K562 (cell line): Measurements from ENCODE around the gene IRF1. TPM values are rescaled to one million over a fixed set of nuclear protein-coding genes. Genes with fewer than 3 reads are reported as not detected.

Source experiments
- ATAC-seq: fragments of 200-7000 bp; cut with Tn5 transposase; 3 replicates; pipeline ENCODE4 v1.9.1; 2020; ENCODE audit warnings: moderate library complexity
- BruUV-seq: library from RNA; stranded (reverse); fragments of 400-500 nt; replicated peaks from 2 replicates; lab custom pipeline; 2021; lab: Mats Ljungman, UMichigan
- CTCF ChIA-PET: fragments of 300-600 bp; formaldehyde crosslinking; extraction: SDS; loops from one replicate; lab custom pipeline; 2021; ENCODE audit warnings: low intra/inter-chr PET ratio; lab: Yijun Ruan, JAX
- POLR2A ChIA-PET: fragments of 300-600, 350-650 bp; sonication (Branson Sonifier 250); formaldehyde crosslinking; extraction: SDS; loops from one replicate; lab custom pipeline; 2021; ENCODE audit warnings: antibody characterized with exemption, inconsistent platforms; lab: Yijun Ruan, JAX
- DNase-seq, 4 experiments: peaks; one replicate each; pipeline versions ENCODE4 v3.0.0 to v3.0.0-alpha.2; 2011 to 2018; ENCODE audit warnings: low spot score in 3 of 4, mixed read lengths in 3 of 4; ENCODE audit errors: extremely low read depth in 1 of 4
- FAIRE-seq: peaks from 2 replicates; lab custom pipeline; 2011; peaks lifted over from hg19 to GRCh38; lab: Jason Lieb, UNC
- H2AFZ ChIP-seq: 2 replicates; pipeline ENCODE4 v1.6.0; 2011; ENCODE audit warnings: low read depth, low read length, control low read depth, inconsistent platforms
- H3K27ac ChIP-seq: fragments of 200-600 bp; 3 replicates; pipeline ENCODE4 v1.8.0; 2011; ENCODE audit warnings: low read depth, mild to moderate bottlenecking, control low read depth, inconsistent platforms, low read length, moderate library complexity, mixed read lengths; ENCODE audit errors: extremely low read depth
- H3K27me3 ChIP-seq, 2 experiments: fragments of 300-600 bp in 1 of 2; 2 replicates in 1 of 2; 3 replicates in 1 of 2; pipeline versions ENCODE4 v1.6.0 to v1.8.0; 2011; ENCODE audit warnings: inconsistent platforms in 2 of 2, low read length in 2 of 2, mild to moderate bottlenecking in 1 of 2, mixed read lengths in 1 of 2, moderate library complexity in 1 of 2; ENCODE audit not compliant: control insufficient read depth in 2 of 2, insufficient read depth in 2 of 2
- H3K36me3 ChIP-seq: fragments of 300-600 bp; 3 replicates; pipeline ENCODE4 v1.8.0; 2011; ENCODE audit warnings: mild to moderate bottlenecking, low read length, inconsistent platforms; ENCODE audit not compliant: control insufficient read depth, insufficient read depth
- H3K4me1 ChIP-seq, 2 experiments: fragments of 200-600 bp in 1 of 2; replicated peaks in 1 of 2; 2 replicates in 1 of 2; 3 replicates in 1 of 2; pipeline versions ENCODE4 v1.5.1 to v1.8.0; 2011; ENCODE audit warnings: inconsistent platforms in 2 of 2, low read length in 2 of 2, mild to moderate bottlenecking in 1 of 2, mixed read lengths in 1 of 2, moderate library complexity in 1 of 2; ENCODE audit not compliant: control insufficient read depth in 2 of 2, insufficient read depth in 2 of 2
- H3K4me2 ChIP-seq: 2 replicates; pipeline ENCODE4 v1.6.1; 2011; ENCODE audit warnings: low read length, control low read depth, inconsistent platforms, mixed read lengths; ENCODE audit not compliant: insufficient read depth
- H3K4me3 ChIP-seq: fragments of 200-600 bp; sonication (generic), shearing (Covaris generic); 2 replicates; pipeline ENCODE4 v1.5.1; 2016; ENCODE audit warnings: control low read depth, inconsistent platforms
- H3K79me2 ChIP-seq: fragments of 200-600 bp; 3 replicates; pipeline ENCODE4 v1.8.0; 2011; ENCODE audit warnings: low read length, inconsistent platforms; ENCODE audit not compliant: control insufficient read depth, insufficient read depth
- H3K9ac ChIP-seq, 2 experiments: 2 replicates each; pipeline versions ENCODE4 v1.6.0 to v1.6.1; 2011; ENCODE audit warnings: low read depth in 2 of 2, low read length in 2 of 2, control low read depth in 1 of 2, inconsistent platforms in 1 of 2, mild to moderate bottlenecking in 1 of 2, mixed read lengths in 1 of 2; ENCODE audit not compliant: insufficient read depth in 1 of 2
- H3K9me1 ChIP-seq: one replicate; pipeline ENCODE4 v1.6.0; 2011; ENCODE audit warnings: inconsistent platforms, mild to moderate bottlenecking, low read length, moderate library complexity; ENCODE audit not compliant: control insufficient read depth, insufficient read depth
- H3K9me3 ChIP-seq: replicated peaks from 2 replicates; pipeline ENCODE4 v1.5.1; 2011; ENCODE audit warnings: low read depth, low read length, inconsistent platforms; ENCODE audit not compliant: control insufficient read depth, insufficient read depth
- H4K20me1 ChIP-seq: replicated peaks from 2 replicates; pipeline ENCODE4 v1.6.1; 2011; ENCODE audit warnings: low read length, inconsistent platforms, mixed read lengths; ENCODE audit not compliant: control insufficient read depth, insufficient read depth
- ATF1 ChIP-seq, 2 experiments: fragments of 450-650 bp in 1 of 2; IDR thresholded peaks; 2 replicates each; pipeline ENCODE4 v1.6.1; 2016; ENCODE audit warnings: missing compliant biosample characterization in 1 of 2, missing genetic modification characterization in 1 of 2
- CAMTA2 ChIP-seq: fragments of 250-450 bp; sonication (Bioruptor Pico); conservative IDR thresholded peaks from 2 replicates; pipeline ENCODE4 v1.5.1; 2022
- DDX20 ChIP-seq: fragments of 450-650 bp; IDR thresholded peaks from 2 replicates; pipeline ENCODE4 v1.6.1; 2016; ENCODE audit warnings: missing genetic modification characterization, low read depth, mild to moderate bottlenecking, missing compliant biosample characterization, moderate library complexity
- EP300 ChIP-seq: IDR thresholded peaks from 2 replicates; pipeline ENCODE4 v1.6.1; 2012; ENCODE audit warnings: low read length, improper control_type of control experiment
- ESRRB ChIP-seq: fragments of 250-450 bp; sonication (Bioruptor Pico); IDR thresholded peaks from 2 replicates; pipeline ENCODE4 v1.5.0; 2020; ENCODE audit warnings: mild to moderate bottlenecking, moderate library complexity, borderline replicate concordance
- KDM4B ChIP-seq, 2 experiments: fragments of 450-650 bp in 1 of 2; sonication (generic) in 1 of 2; IDR thresholded peaks; 2 replicates each; pipeline ENCODE4 v1.6.1; 2016 to 2017; ENCODE audit warnings: borderline replicate concordance in 2 of 2, antibody characterized with exemption in 1 of 2, low read depth in 1 of 2, mild to moderate bottlenecking in 1 of 2
- KHSRP ChIP-seq: fragments of 450-650 bp; IDR thresholded peaks from 2 replicates; pipeline ENCODE4 v1.6.1; 2017
- KLF13 ChIP-seq: fragments of 450-650 bp; IDR thresholded peaks from 2 replicates; pipeline ENCODE4 v1.6.1; 2016; ENCODE audit warnings: missing genetic modification characterization, low read depth, mild to moderate bottlenecking, missing compliant biosample characterization, moderate library complexity, borderline replicate concordance
- MAFK ChIP-seq: IDR thresholded peaks from 2 replicates; pipeline ENCODE4 v1.6.1; 2011; ENCODE audit warnings: low read length, improper control_type of control experiment
- MTF1 ChIP-seq: fragments of 250-450 bp; sonication (Bioruptor Pico); IDR thresholded peaks from 2 replicates; pipeline ENCODE4 v1.9.0; 2021; ENCODE audit warnings: moderate library complexity, mild to moderate bottlenecking, inconsistent platforms, borderline replicate concordance
- PRPF4 ChIP-seq: fragments of 200-400 bp; formaldehyde crosslinking; IDR thresholded peaks from one replicate; pipeline ENCODE4 v1.6.1; 2017; ENCODE audit warnings: low read length, low read depth, mild to moderate bottlenecking; ENCODE audit not compliant: insufficient read depth, poor library complexity, severe bottlenecking
- TAF9B ChIP-seq: fragments of 450-650 bp; IDR thresholded peaks from 2 replicates; pipeline ENCODE4 v1.6.1; 2018; ENCODE audit warnings: mild to moderate bottlenecking; ENCODE audit not compliant: partially characterized antibody
- TRIM28 ChIP-seq: fragments of 450-650 bp; IDR thresholded peaks from 2 replicates; pipeline ENCODE4 v1.6.1; 2017
- ZKSCAN1 ChIP-seq: fragments of 150-350 bp; IDR thresholded peaks from 2 replicates; pipeline ENCODE4 v1.6.1; 2016; ENCODE audit warnings: low read depth, low read length
- ZNF444 ChIP-seq: fragments of 250-450 bp; sonication (Bioruptor Pico); IDR thresholded peaks from 2 replicates; pipeline ENCODE4 v1.4.0; 2020; ENCODE audit warnings: mild to moderate bottlenecking, moderate library complexity
- ZNF561 ChIP-seq: fragments of 450-650 bp; formaldehyde crosslinking; conservative IDR thresholded peaks from 2 replicates; pipeline ENCODE4 v1.4.0; 2020; ENCODE audit warnings: mild to moderate bottlenecking, moderate library complexity
- WGBS: fragments of 100-300 bp; shearing (Covaris generic); methylation state at CpG from one replicate; pipeline ENCODE4 v1.1.6; 2016; ENCODE audit warnings: low coverage, mixed read lengths; ENCODE audit not compliant: insufficient coverage; ENCODE audit errors: missing lambda C conversion rate; 5-methylcytosine and 5-hydroxymethylcytosine counted together
- in situ Hi-C: fragments of 300-500 bp; cut with MboI; formaldehyde crosslinking; loops from 4 replicates; pipeline ENCODE4 v1.15.0; 2018; ENCODE audit warnings: inconsistent platforms, mixed read lengths
- intact Hi-C: fragments of 100-400 bp; cut with micrococcal nuclease; formaldehyde crosslinking; loops from 2 replicates; pipeline ENCODE4 v1.14.2; 2022
- polyA plus RNA-seq, 8 experiments: library from polyadenylated mRNA; depleted of rRNA in 4 of 8; stranded (reverse) in 5 of 8; unstranded in 3 of 8; fragments of >200 nt; fragmentation: Nextera tagmentation in 2 of 8; fragmentation: Illumina TruSeq in 1 of 8; extraction: Ambion mirVana in 2 of 8; extraction: Trizol in 1 of 8; gene quantifications; 2 replicates each; pipeline versions ENCODE4 v1.2.1 to v1.2.3, GENCODE V29; 2011 to 2014; ENCODE audit warnings: inconsistent platforms in 1 of 8, missing spikeins in 1 of 8
- total RNA-seq, 7 experiments: library from RNA; depleted of rRNA in 6 of 7; stranded (reverse); fragments of >200 nt in 6 of 7; fragmentation: Illumina TruSeq in 2 of 7; extraction: Trizol in 2 of 7; gene quantifications; 2 replicates each; pipeline versions ENCODE4 v1.2.1 to v1.2.3, GENCODE V29; 2011 to 2021; ENCODE audit warnings: low replicate concordance in 1 of 7
- TF ChIP-seq, protein P1 (sequence below), 2 experiments: fragments of 450-650 bp in 1 of 2; sonication (generic) in 1 of 2; formaldehyde crosslinking in 1 of 2; IDR thresholded peaks in 1 of 2; conservative IDR thresholded peaks in 1 of 2; 2 replicates each; pipeline versions ENCODE4 v1.6.1 to v1.8.1; 2016 to 2023; ENCODE audit warnings: mild to moderate bottlenecking in 2 of 2, moderate library complexity in 2 of 2, inconsistent platforms in 1 of 2, missing genetic modification reagents in 1 of 2
- TF ChIP-seq, protein P2 (sequence below): fragments of 450-650 bp; IDR thresholded peaks from 2 replicates; pipeline ENCODE4 v1.6.1; 2016
- TF ChIP-seq, protein P3 (sequence below): fragments of 450-650 bp; formaldehyde crosslinking; IDR thresholded peaks from 2 replicates; pipeline ENCODE4 v1.4.0; 2022; ENCODE audit warnings: missing genetic modification characterization

IRF1 gene
- total and polyA plus RNA-seq, 9 of the 15 experiments (the other 6 are each of a cell fraction or from before 2014, with no cell fraction given) = 1.1 to 12.3 (median 5.9) TPM

DNA sequence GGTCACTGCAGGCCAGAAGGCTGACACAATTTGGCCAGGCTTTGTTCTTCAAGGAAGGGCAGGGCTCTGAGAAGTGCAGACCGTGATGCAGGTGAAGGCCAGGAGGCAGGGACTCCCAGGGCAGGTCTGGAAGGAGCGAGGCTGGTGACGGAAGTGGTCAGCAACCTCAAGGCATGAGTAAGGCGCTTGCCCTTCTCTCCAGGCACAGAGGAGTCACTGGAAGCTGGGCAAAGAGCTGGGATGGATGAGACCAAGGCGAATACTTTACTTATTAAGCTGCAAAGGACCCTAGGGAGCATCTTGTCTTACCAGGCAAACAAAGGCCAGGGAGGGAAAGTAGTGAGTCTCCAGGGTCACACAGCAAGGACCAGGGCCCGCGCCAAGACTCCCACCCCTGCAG is 18.6 kb downstream of the IRF1 start:
- DNase-seq (no peak), ATAC-seq (no peak), FAIRE-seq (no peak)
- H3K4me1 ChIP-seq = peaks cover 10 to 11% of the 10 kb centered on the region in 2 experiments; a peak in 4 of 5 replicates
- no peaks in the 10 kb centered on the region for H4K20me1 ChIP-seq
- TF ChIP-seq KLF13 (tag) = no peak
- TF ChIP-seq ESRRB (CRISPR knock-in tag) = no peak
- no peak for TF ChIP-seq KDM4B (IDR thresholded peaks at IDR 0.05; ENCODE audit: borderline replicate concordance in 2 of 2, low read depth in 1 of 2)
- TF ChIP-seq ZNF561 (CRISPR knock-in tag) = no peak
- no peak for TF ChIP-seq TRIM28
- TF ChIP-seq CAMTA2 = no peak
- no peak for TF ChIP-seq EP300
- TF ChIP-seq, protein P1, sequence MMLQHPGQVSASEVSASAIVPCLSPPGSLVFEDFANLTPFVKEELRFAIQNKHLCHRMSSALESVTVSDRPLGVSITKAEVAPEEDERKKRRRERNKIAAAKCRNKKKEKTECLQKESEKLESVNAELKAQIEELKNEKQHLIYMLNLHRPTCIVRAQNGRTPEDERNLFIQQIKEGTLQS (IDR thresholded peaks at IDR 0.05) = no peak
- TF ChIP-seq, protein P1 (CRISPR knock-in tag; conservative IDR thresholded peaks at IDR 0.05) = no peak
- TF ChIP-seq DDX20 (tag) = no peak
- TF ChIP-seq TAF9B = no peak
- TF ChIP-seq PRPF4 = no peak
- TF ChIP-seq ZKSCAN1 = no peak
- TF ChIP-seq, protein P2, sequence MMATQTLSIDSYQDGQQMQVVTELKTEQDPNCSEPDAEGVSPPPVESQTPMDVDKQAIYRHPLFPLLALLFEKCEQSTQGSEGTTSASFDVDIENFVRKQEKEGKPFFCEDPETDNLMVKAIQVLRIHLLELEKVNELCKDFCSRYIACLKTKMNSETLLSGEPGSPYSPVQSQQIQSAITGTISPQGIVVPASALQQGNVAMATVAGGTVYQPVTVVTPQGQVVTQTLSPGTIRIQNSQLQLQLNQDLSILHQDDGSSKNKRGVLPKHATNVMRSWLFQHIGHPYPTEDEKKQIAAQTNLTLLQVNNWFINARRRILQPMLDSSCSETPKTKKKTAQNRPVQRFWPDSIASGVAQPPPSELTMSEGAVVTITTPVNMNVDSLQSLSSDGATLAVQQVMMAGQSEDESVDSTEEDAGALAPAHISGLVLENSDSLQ = no peak
- no peak for TF ChIP-seq MTF1 (CRISPR knock-in tag)
- no peak for TF ChIP-seq ATF1 (CRISPR knock-in tag; IDR thresholded peaks at IDR 0.05)
- no peak for TF ChIP-seq ATF1 (tag; IDR thresholded peaks at IDR 0.05)
- no peak for TF ChIP-seq MAFK
- TF ChIP-seq ZNF444 = no peak
- no peak for TF ChIP-seq KHSRP
- TF ChIP-seq, protein P3, sequence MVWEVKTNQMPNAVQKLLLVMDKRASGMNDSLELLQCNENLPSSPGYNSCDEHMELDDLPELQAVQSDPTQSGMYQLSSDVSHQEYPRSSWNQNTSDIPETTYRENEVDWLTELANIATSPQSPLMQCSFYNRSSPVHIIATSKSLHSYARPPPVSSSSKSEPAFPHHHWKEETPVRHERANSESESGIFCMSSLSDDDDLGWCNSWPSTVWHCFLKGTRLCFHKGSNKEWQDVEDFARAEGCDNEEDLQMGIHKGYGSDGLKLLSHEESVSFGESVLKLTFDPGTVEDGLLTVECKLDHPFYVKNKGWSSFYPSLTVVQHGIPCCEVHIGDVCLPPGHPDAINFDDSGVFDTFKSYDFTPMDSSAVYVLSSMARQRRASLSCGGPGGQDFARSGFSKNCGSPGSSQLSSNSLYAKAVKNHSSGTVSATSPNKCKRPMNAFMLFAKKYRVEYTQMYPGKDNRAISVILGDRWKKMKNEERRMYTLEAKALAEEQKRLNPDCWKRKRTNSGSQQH (CRISPR knock-in tag) = no peak
- H3K9me1 ChIP-seq = no peaks in the 10 kb centered on the region
- no peak overlapping the region for H2AFZ ChIP-seq
- ChIA-PET POLR2A (interaction anchor here (1.2 to 4.0 kb wide), 5 partner anchors 9 to 61 kb away, joined by 3 to 40 read pairs (median 4); partner anchors contain the start of gene IRF1), CTCF (no interaction called here)
- no peaks in the 10 kb centered on the region for H3K36me3 ChIP-seq
- no peaks in the 10 kb centered on the region for H3K9me3 ChIP-seq
- in situ Hi-C loops (no loop called here), intact Hi-C loops (no loop called here)
- BruUV-seq = no TSS peak
- H3K27ac ChIP-seq = no peak overlapping the region
- H3K27me3 ChIP-seq = no peaks in the 10 kb centered on the region
- H3K4me3 ChIP-seq = no peak overlapping the region
- H3K79me2 ChIP-seq = no peaks in the 10 kb centered on the region
- 67% methylated on average over 7 of the region's 7 CpGs for WGBS
- no peak overlapping the region for H3K4me2 ChIP-seq
- peak overlapping the region in 1 of 2 experiments; percentile 68; a peak in 1 of 4 replicates for H3K9ac ChIP-seq
